Skin epidermis (tissue), 12 donors: ENCODE data around the gene MRS2.
"Not testable (repeated sequence)": the region's sequence is repeated elsewhere in the genome, so short reads cannot be mapped to it uniquely, and the experiment has no call there.

ENCODE experiments used
- H3K27ac ChIP-seq, 21 experiments: fragments of 200-600 bp; sonication (generic) in 11 of 21; one replicate each; pipeline ENCODE4 v1.5.0; 2020; ENCODE audit warnings: mild to moderate bottlenecking in 3 of 21, inconsistent platforms in 2 of 21, moderate library complexity in 2 of 21
- H3K4me3 ChIP-seq, 7 experiments: fragments of 200-600 bp; sonication (generic) in 2 of 7; one replicate each; pipeline ENCODE4 v1.5.0; 2020; ENCODE audit warnings: inconsistent platforms in 2 of 7, mild to moderate bottlenecking in 2 of 7, moderate library complexity in 1 of 7

The MRS2 gene, protein sequence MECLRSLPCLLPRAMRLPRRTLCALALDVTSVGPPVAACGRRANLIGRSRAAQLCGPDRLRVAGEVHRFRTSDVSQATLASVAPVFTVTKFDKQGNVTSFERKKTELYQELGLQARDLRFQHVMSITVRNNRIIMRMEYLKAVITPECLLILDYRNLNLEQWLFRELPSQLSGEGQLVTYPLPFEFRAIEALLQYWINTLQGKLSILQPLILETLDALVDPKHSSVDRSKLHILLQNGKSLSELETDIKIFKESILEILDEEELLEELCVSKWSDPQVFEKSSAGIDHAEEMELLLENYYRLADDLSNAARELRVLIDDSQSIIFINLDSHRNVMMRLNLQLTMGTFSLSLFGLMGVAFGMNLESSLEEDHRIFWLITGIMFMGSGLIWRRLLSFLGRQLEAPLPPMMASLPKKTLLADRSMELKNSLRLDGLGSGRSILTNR

DNA sequence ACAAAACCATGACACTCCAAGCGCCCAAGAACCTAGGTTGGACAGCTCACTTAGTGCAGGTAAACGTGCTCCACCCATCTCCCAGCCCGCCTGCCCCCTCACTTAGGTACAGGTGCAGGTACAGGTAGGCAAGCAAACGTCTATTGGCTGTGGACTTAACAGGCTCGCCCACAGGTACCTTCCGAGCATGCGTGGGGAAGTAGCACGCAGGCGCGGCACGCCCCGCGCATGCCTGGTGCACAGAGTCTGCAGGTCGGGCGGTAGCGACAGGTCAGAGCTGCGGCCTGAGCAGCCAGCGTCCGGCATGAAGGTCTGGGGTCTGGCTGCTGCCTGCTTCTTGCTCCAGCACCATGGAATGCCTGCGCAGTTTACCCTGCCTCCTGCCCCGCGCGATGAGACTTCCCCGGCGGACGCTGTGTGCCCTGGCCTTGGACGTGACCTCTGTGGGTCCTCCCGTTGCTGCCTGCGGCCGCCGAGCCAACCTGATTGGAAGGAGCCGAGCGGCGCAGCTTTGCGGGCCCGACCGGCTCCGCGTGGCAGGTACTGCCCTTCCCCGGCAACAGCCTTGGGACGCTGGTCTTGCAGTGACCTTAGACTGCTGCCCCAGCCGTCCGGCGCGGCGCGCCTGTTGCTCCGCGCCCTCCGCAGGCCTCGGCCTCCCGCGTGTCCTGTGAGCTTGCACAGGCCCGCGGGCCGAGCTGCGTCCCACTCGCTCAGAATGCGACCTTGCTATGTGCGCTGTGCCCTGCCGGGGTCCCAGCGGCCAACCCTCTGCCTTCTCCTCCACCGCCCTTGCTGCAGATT lies at the start of gene MRS2:
TSS of gene MRS2 (plus strand) at position 240 of the 804 bp plus-strand sequence. CDS start at position 351, 111 bp downstream.
- Histone ChIP-seq H3K4me3 (peak within 1 kb of the TSS; percentile 58 to 99 (median 79)), H3K27ac (peak within 1 kb of the TSS in 20 of 21 experiments; percentile 48 to 90 (median 80))

DNA sequence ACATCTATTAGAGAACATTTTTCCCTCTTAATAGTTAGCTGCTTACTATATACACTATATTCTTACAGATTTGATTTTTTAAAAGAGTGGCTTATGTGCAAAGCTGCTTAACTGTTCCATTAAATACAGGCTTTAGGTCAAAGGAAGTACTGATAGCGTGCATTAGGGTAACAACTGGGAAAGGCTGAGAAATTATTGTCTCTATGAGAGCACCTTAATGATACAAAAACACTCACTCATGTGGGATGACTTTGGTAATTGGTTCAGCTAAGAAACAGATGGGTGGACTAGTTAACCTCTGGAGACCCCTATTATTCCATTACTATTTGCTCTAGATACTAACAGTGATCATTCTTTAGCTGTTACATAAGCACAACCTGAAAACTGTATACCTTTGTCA lies 48.9 kb upstream of the MRS2 start:
- Histone ChIP-seq H3K27ac (no peak overlapping the region), H3K4me3 (no peak overlapping the region)

DNA sequence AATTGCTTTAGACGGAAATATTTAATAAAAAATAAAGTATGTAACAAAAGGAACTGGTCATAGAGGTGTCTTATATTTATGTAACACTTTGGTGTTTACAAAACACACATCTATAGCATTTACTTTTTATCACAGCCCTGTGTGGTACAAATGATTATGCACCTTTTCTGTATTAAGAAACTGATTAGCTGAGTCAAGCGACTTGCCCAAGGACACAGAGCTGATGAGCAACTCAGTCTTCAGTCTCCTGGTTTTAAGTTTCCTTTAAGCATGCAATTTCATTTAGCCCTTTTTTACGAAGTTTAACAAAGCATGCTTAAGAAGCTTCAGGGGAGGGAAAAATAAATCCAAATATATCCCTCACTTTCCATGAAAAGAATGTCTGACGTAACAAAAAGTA lies 47.3 kb upstream of the MRS2 start:
- Histone ChIP-seq H3K4me3 (no peak overlapping the region), H3K27ac (no peak overlapping the region)

DNA sequence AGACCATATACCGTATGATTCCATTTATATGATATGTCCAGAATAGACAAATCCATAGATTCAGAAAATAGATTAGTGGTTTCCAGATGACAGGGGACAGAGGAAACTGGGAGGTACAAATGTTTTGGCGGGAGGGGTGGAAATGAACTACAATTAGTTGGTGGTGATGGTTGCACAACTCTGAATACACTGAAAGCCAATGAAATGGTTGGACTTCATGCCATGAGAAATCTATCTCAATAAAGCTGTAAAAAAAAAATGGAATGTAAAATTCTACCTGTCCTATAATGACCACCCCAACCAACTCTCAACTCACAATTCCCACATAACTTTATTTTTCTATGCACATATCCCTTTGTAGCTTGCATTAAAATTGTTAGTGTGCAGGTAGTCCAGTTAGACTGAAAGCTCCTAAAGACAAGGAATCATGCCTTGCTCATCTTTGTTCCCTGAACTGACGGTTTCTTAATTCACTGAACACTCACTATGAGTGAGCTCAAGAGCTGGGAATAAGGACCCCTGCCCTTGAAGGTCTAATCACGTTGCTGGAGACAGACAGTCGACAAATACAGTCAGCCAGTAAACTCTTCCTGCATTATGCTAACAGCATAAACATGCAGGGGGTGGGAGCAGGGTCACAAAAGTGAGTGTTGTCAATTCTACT lies 46.3 kb upstream of the MRS2 start:
- Histone ChIP-seq H3K4me3 (no peak overlapping the region), H3K27ac (no peak overlapping the region)

DNA sequence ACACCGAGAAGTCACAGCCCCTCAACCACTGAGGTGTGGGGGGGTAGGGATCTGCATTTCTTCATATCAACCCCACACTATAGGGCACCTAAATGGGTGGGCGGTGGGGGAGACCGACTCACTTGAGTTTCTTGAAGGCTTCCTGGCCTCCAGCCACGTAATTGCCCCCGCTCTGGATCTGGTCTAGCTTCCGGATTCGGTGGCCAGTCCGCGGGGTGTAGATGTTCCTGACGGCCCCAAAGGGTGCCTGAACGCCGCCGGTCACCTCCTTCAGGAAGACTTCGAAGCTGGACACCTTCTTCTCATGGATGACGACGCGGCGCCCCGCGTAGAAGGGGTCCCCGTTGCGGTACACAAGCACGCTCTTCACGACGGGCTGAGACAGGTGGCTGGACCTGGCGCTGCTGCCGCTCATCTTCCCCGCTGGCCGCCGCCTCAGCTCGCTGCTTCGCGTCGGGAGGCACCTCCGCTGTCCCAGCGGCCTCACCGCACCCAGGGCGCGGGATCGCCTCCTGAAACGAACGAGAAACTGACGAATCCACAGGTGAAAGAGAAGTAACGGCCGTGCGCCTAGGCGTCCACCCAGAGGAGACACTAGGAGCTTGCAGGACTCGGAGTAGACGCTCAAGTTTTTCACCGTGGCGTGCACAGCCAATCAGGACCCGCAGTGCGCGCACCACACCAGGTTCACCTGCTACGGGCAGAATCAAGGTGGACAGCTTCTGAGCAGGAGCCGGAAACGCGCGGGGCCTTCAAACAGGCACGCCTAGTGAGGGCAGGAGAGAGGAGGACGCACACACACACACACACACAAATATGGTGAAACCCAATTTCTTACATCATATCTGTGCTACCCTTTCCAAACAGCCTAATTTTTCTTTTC lies 45.2 kb upstream of the MRS2 start, which contains the start of gene DCDC2:
TSS of gene DCDC2 (minus strand) at position 724 of the 883 bp plus-strand sequence. CDS start at position 415, 309 bp downstream.
- Histone ChIP-seq H3K27ac (no peak within 1 kb of the TSS), H3K4me3 (peak within 1 kb of the TSS in 2 of 7 experiments; percentile 21 to 28)

DNA sequence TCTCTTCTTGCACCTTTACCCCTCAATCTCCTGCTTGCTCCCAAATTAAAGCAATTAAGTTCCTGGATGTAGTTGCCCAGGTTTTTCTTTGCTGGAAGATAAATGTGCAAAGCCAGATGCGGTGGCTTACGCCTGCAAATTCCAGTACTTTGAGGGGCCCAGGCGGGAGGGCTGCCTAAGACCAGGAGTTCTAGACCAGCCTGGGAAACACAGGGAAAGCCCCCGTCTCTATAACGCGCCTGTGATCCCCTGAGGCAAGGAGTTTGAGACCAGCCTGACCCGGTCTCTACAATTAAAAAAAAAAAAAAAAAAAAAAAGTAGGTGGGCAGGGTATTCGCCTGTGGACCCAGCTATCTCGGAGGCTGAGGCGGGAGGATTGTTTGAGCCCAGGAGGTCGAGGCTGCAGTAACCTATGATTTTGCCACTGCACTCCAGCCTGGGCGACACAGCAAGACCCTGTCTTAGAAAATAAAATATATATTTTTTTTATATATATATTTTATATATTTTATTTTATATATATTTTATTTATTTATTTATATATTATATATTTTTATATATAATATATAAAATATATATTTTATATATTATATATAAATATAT lies 44.4 kb upstream of the MRS2 start:
- H3K27ac ChIP-seq: no peak overlapping the region
- H3K4me3 ChIP-seq: peak overlapping the region in 2 of 7 experiments; percentile 21 to 28

DNA sequence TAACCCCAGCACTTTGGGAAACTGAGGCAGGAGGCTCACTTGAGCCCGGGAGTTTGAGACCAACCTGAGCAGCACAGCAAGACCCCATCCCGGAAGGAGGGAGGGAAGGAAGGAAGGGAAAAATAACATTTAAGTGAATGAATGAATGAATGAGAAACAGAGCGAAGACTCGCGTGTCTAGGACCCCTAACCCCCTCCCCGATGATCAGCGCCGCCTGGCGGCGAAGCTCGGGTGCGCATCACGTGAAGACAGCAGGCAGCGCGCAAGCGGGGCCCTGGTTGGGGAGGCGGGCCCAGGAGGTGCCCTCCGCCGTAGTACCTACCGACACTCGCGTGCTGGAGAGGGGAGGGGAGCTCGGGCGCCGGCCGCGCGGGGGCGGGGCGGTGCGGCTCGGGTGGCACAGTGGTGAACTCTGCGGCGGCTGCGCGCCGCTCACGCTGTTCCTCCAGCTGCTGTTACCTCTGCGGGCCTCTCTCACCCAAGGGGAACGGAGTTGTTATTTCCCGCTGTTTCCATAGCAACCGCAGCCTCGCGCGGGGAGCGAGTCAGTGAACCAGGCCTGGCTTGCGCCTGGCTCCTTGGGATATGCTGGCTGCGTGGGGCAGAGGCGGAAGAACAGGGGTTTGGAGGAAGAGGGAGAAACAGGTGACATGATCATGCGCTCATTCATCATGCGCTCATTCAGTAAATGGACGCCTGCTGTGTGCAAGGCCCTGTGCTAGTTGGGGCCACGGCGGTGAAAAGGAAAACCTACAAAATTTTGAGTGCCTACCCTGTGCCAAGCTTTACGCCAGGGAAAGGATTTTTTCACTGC lies 42.9 kb upstream of the MRS2 start:
- H3K4me3 ChIP-seq: peak overlapping the region; percentile 20 to 46 (median 29)
- no peak overlapping the region for H3K27ac ChIP-seq

DNA sequence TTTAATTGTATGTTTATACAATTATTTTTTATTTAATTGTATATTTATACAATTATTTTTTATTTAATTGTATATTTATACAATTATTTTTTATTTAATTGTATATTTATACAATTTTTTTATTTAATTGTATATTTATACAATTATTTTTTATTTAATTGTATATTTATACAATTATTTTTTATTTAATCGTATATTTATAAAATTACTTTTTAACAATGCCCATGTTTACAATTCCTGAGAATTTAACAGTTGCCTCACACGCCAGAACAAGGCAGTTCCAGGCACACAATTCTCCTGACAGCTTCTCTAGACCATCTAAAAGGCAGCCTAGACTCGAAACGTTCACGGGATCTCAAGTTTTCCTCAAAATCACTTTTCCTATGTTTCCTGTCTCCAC lies 40.4 kb upstream of the MRS2 start:
- not testable (repeated sequence) for H3K27ac ChIP-seq, H3K4me3 ChIP-seq

DNA sequence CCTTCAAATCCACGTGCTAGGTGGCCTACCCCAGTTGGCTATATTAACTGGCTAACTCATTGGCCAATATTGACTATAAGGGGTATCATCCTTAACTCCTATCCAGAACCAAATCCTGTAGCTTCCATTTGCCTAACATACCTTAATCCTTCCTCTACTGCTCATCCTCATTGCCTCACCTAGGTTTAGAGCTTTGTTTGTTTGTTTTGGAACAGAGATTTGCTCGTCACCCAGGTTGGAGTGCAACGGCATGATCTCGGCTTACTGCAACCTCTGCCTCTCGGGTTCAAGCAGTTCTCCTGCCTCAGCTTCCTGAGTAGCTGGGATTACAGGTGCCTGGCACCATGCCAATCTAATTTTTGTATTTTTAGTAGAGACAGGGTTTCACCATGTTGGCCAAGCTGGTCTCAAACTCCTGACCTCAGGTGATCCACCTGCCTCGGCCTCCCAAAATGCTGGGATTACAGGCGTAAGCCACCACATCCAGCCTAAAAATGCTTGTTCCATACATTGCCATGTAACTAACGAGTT lies 37.6 kb upstream of the MRS2 start:
- not testable (repeated sequence) for H3K4me3 ChIP-seq, H3K27ac ChIP-seq

DNA sequence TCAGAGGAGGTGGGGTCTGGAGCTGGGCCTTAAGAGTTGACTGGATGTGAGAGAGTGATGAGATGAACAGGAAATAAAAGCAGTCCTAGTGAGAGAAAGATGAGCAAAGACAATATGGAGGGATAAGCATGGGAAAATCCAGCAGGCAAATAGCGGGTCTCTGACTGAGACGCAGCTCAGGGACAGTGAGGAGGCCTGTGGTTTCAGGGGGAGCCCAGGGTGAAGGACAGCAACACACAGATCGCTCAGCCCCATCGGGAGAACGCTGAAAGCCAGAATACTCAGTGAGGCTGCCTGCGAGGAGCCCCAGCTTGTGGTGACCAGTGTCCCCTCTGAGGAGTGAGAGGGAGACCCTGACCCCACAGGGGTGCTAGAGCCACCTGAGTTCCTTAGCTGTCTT lies 28.1 kb upstream of the MRS2 start:
- Histone ChIP-seq H3K27ac (no peak overlapping the region), H3K4me3 (no peak overlapping the region)

DNA sequence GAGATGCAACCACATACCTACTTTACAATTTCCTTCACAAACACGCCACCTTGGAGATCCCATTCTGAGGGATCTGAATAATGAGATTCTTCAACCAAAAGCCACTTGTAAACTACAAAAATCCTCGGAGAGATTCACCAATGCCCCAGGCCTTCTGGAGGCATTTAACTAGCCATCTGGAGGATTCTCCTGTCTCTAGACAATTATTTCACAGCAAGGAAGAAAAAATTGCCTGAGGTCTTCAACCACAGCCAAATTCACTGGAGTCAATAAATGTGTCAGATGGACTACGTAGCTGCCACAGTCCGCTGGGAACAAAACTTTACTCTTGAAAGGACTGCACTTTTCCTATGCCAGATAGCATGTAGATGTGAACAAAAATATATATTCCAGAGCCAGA lies 25.9 kb upstream of the MRS2 start:
- Histone ChIP-seq H3K27ac (no peak overlapping the region), H3K4me3 (no peak overlapping the region)

DNA sequence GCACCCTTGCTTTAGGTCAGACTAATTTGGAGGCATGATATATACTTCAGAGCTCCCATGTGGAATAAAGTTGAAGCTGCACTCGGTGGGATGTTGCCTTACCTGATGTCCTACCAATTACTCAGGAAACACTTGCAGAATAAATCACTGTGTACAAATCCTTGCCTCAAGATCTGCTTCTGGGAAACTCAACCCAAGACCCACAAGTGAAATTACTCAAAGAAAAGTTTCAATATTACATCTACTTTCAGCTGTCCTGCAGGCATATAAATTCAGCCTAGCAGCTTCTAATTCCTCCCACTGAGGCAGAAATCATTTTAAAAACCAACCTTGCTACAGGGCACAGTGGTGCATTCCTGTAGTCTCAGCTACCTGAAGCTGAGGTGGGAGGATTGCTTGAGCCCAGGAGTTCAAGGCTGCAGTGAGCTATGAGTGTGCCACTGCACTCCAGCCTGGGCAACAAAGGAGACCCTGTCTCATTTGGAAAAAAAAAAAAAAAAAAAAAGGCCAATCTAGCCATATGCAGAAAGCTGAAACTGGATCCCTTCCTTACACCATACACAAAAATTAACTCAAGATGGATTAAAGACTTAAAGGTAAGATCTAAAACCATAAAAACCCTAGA lies 24.2 kb upstream of the MRS2 start:
- H3K4me3 ChIP-seq: no peak overlapping the region
- H3K27ac ChIP-seq: no peak overlapping the region

DNA sequence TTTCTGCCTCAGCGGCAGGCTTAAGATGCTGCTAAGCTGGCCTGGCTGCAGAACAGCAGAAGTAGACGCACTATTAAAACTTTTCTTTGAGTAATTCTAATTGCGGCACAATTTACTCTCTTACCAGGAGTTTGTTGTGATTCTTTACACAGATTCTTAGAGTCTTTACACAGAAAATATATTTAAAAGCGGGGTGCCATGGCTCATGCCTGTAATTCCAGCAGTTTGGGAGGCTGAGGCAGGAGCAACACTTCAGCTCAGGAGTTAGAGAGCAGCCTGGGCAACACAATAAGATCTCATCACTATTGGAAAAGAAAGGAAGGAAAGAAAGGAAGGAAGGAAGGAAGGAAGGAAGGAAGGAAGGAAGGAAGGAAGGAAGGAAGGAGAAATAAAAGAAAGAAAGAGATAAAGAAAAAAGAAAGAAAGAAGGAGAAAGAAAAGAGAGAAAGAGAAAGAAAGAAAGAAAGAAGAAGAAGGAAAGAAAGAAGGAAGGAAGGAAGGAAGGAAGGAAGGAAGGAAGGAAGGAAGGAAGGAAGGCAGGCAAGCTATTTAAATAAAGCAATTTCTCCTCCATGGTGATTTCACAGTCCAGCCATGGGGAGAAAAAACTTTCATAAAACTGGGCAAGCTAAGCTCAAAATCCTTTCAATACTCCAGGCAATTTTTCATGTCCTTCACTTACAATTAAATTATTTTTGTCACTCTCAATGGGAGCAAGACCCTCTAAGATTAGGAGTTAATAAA lies 21.1 kb upstream of the MRS2 start:
- Histone ChIP-seq H3K4me3 (no peak overlapping the region), H3K27ac (no peak overlapping the region)

DNA sequence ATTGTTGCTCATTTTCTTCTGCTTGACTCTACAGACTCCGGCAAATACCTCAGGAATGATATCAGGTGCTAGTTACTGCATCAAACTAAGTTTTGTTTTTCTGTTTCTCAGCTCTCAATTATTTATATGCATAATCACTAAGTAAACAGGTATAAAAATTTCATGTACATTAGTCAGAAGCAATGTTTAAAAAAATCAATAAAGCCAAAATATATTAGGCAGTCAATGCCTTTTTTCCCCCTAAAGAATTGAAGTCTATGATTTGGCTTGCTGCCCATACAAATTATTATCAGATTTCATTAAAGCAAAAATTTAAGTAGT lies 20.6 kb upstream of the MRS2 start:
- Histone ChIP-seq H3K4me3 (no peak overlapping the region), H3K27ac (no peak overlapping the region)

DNA sequence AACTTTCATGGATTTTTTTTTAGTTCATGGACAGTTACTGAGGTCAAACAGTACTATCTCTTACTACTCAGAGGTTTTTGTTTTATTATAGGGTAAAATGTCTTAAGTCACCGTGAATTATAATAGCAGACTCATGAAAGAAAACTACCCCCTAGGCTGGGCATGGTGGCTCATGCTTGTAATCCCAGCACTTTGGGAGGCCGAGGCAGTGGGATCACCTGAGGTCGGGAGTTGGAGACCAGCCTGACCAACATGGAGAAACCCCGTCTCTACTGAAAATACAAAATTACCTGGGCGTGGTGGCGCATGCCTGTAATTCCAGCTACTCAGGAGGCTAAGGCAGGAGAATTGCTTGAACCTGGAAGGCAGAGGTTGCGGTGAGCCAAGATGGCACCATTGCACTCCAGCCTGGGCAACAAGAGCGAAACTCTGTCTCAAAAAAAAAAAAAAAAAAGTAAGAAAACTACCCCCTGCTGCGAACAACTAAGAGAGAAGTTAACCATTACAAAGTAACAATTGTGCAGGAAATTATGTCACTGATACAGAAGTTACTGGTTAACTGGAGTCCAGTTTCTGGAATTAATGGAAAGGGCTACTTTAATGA lies 19.7 kb upstream of the MRS2 start:
- not testable (repeated sequence) for H3K27ac ChIP-seq, H3K4me3 ChIP-seq

DNA sequence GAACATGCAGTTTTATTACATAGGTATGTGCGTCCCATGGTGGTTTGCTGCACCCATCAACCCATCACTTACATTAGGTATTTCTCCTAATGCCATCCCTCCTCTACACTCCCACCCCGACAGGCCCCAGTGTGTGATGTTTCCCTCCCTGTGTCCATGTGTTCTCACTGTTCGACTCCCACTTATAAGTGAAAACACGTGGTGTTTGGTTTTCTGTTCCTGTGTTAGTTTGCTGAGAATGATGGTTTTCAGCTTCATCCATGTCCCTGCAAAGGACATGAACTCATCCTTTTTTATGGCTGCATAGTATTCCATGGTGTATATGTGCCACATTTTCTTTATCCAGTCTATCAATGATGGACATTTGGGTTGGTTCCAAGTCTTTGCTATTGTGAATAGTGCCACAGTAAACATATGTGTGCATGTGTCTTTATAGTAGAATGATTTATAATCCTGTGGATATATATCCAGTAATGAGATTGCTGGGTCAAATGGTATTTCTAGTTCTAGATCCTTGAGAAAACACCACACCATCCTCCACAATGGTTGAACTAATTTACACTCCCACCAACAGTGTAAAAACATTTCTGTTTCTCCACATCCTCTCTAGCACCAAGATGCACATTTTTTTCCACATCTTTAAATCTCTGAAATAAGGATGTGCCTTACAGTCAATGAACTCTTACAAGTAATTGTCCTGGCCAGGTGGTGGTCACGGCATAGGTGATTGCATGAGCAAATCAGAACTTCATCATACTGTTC lies 18.2 kb upstream of the MRS2 start:
- not testable (repeated sequence) for H3K4me3 ChIP-seq, H3K27ac ChIP-seq
